HG03565 (cell line): ENCODE data around the gene PDE11A.

Experiments used
- ATAC-seq: cut with Tn5 transposase; IDR thresholded peaks from one replicate; pipeline ENCODE4 v1.9.1; 2021; ENCODE audit warnings: mild to moderate bottlenecking, moderate library complexity; ENCODE audit not compliant: unreplicated experiment

Gene PDE11A

DNA sequence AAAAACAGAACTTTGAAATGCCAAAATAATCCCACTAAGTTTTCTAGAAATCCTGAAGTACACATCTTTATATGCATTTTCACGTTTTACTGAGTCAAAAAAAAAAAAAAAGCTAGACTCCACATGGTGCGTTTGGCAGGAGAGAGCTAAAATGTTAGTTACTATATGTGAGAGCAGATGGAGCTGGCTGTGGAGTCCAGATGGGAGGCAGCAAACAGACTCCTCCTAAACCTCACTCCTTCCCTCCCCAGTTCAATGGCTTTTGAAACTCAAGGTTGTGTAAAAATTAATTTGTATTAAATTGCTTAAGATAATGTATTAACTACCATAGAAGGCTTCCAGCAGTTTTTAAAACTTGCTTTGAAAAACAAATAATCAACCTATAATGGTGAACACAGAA, 431.2 kb downstream of the PDE11A start:
- ATAC-seq: no peak

DNA sequence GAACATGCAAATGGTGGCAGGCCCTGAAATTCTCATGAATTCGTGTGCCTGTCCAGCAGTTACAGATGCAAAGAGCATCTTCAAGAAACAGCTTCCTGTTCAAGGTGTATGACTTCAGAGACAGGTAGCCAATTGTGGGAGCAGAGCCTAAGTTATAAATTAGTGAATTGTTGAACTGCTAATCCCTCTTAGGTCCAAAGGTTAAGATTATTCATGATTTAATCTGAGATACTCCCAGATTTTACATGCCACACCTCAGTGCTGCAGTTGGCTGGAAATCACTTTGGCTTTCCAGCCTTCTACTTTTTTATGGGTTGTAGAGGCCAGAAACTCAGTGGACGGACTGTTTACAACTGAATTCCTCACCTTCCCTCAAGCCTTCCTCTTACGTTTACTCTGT, 432.2 kb downstream of the PDE11A start:
- no peak for ATAC-seq

DNA sequence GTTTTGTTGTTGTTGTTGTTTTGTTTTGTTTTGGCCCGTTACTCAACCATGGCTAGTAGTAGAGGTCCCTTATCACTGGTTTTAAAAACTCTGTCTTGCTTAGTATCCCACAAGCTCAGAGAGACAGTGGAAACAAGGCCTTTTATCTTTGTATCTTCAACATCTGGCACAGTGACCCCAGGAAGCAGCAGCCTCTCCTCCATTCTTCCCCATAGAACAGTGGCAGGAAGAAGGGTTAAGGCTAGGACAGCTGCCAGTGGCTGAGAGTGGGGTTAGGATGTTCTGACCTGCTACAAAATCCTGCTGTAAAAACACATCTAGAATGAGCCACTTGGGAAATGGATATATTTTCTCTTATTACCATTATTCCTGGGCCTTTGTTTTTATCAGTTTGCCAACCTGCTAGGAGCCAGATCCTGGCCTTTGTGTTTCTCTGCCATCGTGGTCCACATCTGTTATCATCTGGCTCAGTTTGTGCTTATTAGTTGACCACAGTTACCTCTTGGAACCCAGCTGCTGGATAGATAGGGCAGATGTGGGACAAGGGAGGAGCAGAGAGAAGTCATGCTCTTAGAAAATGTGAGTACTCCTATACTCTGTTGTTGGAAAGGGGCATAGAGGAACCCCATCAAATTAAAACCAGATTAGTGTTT, 433.2 kb downstream of the PDE11A start:
- ATAC-seq: no peak

DNA sequence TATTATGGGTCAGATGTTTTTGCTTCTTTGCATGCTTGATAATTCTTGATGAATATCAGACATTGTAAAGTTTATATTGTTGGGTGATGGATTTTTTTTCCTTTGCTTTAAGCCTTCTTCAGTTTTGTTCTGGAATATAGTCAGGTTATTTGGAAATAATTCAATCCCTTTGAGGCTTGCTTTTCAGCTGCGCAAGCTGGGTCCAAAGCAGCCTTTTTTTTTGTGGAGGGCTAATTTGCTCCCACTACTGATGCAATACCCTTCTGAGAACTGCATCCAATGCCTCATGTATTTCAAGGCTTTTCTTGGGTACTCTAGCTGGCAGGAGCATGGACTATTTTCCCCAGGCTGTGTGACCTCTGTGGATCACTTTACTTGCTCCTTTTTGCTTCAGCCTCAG, 434.1 kb downstream of the PDE11A start:
- no peak for ATAC-seq

DNA sequence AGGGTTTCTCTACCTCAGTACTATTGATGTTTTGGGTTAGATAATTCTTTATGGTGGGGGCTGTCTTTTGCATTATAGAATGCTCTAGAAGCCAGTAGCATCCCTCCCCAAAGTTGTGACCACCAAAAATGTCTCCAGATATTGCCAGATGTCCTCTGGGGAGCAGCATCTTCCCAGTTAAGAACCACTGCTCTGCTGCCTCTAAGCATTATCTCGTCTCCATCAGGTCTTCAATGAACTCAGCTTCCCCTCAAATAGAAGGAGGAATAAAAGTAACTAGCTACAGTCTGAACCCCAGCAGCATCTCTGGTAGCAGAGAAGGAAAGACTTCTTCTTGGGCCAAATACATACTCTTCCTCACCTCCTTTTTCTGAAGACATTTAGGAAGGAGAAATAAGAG, 435.9 kb downstream of the PDE11A start:
- no peak for ATAC-seq

DNA sequence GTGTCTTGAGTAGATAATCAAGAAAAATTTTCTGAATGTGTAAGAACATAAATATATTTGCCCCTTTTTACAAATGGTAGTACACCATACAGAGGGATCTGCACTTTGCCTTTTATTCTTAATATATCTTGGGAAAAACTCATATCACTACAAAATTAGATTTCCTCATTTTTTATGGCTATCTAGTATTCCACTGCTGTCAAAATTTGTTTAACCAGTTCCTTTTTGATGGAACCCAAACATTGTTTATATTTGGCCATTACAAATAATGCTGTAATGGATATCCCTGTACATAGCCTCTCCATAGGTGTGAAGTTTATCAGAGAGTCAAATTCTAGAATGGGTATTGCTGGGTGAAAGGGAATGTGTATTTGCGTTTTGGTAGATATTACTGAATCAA, 436.9 kb downstream of the PDE11A start:
- no peak for ATAC-seq

DNA sequence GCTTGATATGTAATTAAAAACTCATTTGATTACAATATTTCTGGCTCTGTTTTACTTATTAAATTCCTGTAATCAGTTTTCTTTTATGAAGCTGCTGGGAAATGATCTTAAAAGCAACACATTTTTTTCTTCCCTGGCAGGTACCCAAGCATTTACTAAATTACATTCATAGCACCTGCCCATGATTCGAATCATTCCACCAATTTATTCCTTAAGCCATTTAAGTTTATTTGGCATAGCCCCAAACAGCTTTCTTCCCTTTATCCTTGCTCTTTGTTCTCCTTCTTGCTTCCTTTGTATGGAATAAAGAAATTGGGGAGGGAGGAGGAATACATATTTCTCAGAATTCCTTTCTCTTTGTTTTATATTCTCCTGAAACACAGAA, 438.7 kb downstream of the PDE11A start:
- ATAC-seq: no peak

DNA sequence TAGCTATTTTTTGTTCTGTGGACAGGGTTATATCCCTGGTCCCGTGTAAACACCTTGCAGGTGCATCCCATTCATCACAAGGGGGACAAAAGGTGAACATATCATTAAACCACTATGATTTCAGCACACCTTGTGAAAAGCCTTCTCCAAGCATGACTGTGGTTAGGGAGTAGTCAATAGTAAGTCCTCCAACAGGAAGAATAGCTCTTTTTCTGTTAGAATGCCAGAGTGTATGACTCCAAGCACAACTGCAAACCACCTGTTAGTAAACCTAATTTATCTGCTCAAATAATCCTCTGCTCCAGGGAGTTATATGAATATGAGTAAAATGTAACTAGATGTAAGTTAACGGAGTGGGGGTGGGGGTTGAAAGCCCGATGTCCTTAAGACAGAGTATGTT, 439.5 kb downstream of the PDE11A start:
- no peak for ATAC-seq

DNA sequence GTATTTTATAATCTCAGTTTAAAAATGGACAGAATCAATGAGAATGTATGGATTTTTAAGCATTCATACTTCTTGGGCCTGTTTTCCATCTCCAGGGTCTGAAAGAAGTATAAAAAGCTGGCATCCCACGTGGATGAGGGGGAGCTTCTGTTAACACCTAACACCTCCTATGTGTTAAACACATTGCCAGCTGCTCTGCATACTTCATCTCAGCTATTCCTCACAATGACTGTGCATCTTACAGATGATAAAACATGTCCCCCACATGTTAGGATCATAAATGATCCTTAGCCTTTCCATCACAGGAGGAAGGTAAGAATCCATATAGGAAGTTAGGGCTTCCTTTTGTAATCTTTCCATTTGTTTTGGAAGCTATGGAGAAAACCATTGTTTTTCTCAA, 440.9 kb downstream of the PDE11A start:
- ATAC-seq: no peak

DNA sequence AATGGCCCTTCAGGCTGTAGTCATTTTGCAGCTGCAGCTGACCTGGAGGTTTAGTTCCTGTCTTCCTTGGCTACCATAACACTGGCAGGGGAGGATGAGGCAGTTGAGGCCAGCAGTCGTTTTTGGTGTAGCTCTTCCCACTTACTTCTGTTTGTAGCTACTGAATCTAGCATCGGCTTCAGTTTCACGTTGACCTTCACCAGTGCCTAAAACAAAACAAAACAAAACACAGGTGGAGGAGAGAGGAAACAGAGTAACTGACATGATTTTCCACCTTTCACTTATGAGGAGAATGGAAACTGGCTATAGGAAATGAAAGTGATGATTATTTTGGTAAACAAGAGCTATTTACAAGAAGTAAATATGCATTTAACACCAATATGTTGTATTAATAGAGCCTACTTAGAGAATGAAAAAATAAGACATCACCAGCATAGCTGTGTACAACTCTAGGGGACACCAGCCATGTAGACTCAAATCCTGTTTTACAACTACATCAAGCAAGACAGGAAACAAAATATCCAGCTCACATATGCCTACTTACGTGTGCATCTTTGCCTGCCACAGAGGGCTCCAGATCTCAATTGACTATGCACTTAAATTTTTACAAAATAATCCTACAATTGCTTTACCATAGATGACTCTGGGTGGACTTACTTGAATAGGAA, 443.1 kb downstream of the PDE11A start:
- peak; percentile 55 for ATAC-seq

DNA sequence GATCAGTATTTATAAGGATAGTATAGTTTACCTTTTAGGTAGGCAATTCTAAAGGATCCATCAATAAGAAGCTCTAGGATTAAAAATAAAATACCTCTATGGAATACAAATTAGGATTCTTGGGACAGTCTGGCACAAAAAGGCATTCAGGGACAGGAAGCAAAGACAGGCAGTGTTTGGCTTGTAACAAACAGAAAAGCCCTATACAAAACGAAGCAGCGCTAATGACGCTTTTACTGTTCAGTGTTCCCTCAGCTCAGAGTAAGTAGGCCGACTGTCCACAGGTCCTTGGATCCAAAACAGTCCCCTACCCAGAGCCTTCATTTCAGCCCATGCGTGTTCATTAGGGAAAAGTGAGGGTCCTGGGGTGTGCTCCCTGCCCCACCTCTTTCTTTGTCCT, 443.7 kb downstream of the PDE11A start:
- no peak for ATAC-seq

DNA sequence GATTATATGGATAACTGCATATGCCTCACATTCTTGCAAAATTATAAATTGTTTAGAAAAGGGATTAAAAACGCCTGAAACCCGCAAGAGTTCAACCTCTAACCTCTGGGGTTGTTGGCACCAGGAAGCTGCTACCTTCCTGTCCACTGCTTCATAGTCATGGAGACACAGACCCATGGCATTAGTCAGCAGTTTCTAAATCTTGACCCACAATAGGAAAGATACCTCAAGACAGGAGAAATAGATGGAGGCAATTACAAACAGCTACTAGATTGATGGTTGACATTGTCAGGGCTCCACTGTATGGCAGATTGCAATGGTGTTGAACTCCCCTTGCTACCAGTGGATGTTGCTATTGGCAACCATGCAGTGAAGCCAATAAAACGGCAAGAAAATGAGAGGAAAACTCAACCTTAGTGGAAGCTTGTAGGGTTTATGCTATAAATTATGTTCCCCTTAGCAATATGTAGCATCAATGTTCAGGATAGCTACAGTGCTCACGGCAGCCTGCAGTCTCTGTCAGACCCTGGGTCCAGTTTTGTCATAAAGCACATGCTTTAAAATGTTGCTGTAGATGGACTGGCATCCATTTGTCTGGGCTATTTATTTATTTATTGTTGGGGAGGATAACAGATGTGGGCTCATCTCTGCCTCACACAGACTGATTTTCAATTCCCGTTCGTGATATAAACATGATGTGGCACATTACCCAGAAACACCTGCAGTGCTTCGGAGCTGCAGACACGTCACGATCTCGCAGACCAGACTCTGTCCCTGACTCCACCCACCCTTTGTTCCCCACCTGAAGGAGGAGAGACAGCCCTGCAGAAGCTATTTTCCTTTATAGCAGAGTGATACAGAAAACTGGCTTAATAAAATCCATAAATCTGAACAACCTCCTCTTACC, 446.6 kb downstream of the PDE11A start:
- ATAC-seq: no peak

DNA sequence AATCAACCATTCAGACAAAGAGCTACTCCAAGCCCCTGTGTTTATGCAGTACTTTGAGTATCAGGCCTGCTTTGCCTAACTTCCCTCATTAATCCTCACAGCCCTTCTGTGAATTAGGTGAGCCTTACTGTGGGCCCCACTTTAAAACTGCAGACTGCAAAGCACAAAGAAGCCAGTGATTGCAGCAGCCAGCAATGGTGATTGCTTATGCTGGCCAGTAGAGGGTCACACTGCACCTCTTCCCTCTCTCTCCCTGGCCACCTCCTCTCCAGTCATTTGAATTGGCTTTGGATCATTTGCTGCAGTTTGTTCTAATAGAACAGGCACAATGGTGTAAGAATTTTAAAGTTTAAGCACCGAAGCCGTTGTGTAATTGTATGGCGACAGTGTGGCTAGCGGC, 450.1 kb downstream of the PDE11A start:
- ATAC-seq: no peak

DNA sequence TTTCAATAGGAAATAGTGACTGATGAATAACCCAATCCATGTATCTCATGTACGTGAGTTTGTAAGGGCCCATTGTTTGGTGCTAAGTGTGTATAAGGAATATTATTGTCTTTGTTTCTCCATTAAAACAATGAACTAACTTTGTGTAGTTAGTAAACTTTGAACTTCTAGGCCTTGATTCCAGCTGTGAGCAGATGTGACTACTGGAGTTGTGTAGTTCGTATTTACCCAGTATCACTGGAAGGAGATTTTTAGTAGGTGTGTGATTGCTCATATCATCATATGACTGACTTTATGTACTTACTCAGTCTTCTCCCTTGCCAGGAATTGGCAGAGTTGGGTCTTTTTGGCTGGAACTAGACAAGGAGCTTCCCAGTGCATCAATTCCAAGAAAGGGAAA, 452.6 kb downstream of the PDE11A start:
- no peak for ATAC-seq

DNA sequence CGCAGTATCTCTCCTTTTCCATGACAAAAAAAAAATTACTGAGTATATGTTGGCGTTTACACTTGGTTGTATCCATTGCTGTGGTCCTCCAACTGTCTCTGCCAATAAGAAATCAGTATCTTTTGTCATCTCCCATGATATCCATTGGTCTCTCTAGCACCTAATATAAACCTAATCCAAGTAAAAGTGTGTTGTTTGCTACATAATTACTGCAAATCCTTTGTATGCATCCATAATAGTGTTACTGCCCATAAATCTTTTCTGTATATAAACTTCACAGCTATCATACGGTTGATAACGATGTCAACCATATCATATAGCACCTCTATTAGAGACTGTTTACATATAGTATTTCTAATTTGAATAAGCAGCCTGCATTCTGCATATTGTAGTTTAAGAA, 453.1 kb downstream of the PDE11A start:
- ATAC-seq: no peak

DNA sequence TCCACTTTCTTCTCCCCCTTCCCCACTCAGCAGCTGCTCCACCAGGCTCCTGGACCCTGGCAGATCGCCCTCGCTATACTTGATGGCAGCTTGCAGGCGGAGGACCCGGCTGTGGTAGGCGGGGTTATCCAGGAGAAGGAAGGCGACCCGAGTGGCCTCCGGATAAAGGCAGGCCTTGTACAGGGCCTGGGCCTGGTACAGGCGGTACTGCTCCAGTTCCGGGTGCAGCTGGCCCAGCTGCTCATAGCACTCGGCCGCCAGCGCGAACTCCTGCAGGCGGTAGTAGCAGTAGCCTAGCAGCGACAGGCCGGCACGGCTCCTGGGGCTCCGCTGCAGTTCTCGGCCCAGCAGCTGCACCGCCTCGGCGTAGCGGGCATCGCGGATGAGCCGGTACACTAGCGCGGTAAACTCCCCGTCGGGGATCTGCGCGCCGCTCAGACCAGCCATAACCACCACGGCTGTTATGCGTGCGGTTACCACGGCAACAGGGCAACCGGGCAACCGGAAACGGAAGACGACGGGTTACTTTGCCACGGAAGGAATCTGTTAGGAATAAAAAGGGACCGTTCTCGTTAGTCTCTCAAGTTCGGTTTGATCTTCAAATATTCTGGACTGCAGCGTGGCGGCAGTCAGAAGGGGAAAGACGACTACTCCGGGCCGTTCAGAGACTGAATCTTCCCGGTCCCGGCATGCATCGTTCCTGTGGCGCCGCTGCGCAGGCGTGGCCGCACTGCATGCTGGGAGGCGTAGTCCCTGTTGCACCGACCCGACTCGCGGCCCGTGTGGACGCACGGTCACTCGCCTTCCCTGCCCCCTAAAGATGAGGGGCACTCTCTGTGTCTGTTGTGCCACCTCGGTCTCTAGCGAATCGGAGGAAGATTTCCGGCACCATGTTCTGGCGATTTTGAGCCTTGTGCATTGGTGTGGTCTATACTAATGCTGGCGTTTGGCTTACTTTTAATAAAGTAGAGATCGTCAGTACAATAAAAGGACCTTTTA, 454.0 kb downstream of the PDE11A start:
- ATAC-seq: peak; percentile 88

DNA sequence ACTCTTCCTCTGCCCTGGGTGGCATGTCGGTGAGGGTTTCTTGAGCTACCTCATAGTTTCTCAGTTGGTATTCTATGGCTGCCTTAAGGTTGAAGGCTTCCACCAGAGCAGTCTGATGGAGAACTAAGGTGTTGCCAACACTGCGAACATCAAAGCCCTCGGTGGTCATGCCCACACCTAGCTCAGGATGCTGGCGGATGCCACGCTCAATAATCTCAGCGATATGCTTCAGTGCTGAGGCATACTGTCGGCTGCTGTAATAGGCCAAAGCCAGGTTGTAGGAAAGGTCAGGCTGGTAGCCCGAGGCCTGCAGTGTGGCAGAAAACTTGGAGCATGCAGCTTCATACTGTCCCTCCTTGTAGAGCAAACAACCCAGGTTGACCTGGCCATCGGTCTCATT, 454.7 kb downstream of the PDE11A start:
- ATAC-seq: no peak

DNA sequence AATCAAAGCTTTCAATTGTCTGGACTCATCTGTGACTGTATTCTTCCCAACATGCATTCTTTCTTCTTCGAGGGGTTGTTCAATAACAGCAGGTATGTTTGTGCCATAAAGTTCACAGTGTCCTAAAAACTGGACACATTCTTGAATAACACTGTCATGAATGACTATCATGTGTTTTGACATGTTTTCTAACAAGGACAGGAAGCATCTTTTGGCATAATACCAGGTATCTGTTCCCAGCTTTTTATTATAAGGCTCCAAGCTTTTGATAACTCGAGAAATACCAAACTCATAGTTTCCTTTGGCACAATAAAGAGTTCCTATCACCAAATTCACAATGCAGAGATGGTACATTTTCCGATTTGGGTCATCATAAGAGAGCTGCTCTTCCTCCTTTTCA, 455.8 kb downstream of the PDE11A start:
- no peak for ATAC-seq

DNA sequence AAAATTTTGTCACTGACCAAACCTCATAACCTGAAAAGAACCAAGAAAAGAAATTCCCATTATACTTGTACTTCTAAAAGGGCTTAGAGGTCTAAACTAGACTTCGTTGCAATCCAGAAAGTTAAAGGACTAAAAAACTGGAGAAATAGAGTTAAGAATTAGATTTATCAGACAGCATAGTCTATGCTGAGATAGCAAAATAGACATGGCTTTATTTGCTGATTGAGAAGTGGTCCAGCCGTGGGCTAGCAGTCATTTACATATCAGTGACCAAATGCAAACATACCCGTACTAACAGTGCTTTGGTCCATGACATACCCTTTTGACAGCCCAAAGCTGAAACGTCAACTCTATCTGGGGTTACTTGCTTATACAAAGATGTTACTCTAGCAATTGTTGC, 456.5 kb downstream of the PDE11A start:
- ATAC-seq: no peak

DNA sequence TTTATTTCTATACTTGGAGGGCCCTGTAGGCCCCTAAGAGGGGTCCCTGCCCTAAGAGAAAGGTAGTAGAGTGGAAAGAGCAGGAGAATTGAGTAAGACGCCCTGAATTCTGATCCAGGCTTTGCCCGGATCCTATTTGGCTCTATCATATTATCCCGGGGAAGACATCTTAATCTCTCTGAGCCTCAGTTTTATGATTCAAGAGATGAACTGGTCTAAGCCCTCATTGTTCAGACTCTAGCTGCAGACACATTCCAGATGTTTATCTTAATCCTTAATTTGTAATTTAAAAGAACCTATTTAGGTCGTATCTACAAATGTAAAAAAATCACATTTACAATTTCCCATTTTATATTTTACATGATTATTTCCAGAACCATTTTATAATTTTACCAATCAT, 459.9 kb downstream of the PDE11A start:
- no peak for ATAC-seq
